Measurements from ENCODE around the gene MAGEF1. TPM values are rescaled to one million over a fixed set of nuclear protein-coding genes. Genes with fewer than 3 reads are reported as not detected.

Gene MAGEF1
- total RNA-seq, 1 experiment from 2014 or later = 31.9 TPM

DNA sequence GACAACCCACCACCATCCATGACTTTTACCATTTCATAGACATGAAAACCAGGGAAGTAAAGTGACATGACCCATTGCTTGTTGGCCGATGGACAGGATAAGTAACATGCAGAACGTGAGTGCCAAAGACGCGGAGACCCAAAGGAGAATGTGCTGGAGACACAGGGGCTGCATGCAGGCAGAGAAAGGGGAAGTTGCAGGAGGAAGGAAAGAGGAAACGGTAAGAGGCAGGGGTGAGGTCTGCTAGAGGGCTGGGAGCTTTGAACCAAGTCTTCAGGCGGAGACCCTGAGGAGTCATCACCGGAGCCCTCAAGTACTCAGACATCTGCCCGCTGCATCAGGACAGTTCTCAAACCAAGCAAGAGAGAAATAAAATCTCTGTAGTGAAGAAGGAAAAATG, 34.9 kb downstream of the MAGEF1 start:
- H3K4me2 ChIP-seq (ENCODE audit: insufficient read depth, insufficient read length, low read length) = no peak overlapping the region
- peaks cover 2% of the 10 kb centered on the region; the same call in 1 of the 2 replicates for H3K4me1 ChIP-seq (ENCODE audit: insufficient read depth, low read length)
- no CpG with 5 or more reads among the region's 8 CpGs for WGBS (ENCODE audit: extremely low coverage, insufficient read length, low lambda C conversion rate)
- Mint-ChIP-seq H3K9me3 (no peaks in the 10 kb centered on the region; a peak in 1 of 5 replicates), H3K27me3 (ENCODE audit: low read depth) (peaks cover 33% of the 10 kb centered on the region), H3K4me3 (no peak overlapping the region), H3K4me1 (peaks cover 16 to 39% of the 10 kb centered on the region in 2 experiments), H3K36me3 (ENCODE audit: insufficient read depth in 1 of 3, low read depth in 3 of 3) (no peaks in the 10 kb centered on the region), H3K27ac (no peak overlapping the region)
- H3K14ac ChIP-seq (ENCODE audit: insufficient read depth, low read length) = no peak overlapping the region; the same call in 1 of the 2 replicates
- H2BK120ac ChIP-seq (ENCODE audit: low read depth, low read length, poor library complexity, severe bottlenecking) = no peak overlapping the region
- H3K18ac ChIP-seq (ENCODE audit: insufficient read length, low read depth, low read length) = no peak overlapping the region
- H3T11ph ChIP-seq (ENCODE audit: low read length) = no peak overlapping the region
- no peaks in the 10 kb centered on the region for H4K20me1 ChIP-seq (ENCODE audit: control insufficient read depth, insufficient read depth, insufficient read length)
- H4K8ac ChIP-seq (replicated peaks; ENCODE audit: insufficient read length, low read depth, low read length) = no peak overlapping the region
- no peak overlapping the region for H3K4ac ChIP-seq (ENCODE audit: low read depth, low read length)
- H2BK5ac ChIP-seq (ENCODE audit: insufficient read length, low read length) = no peak overlapping the region
- no peaks in the 10 kb centered on the region for H3K27me3 ChIP-seq (ENCODE audit: insufficient read depth, low read length)
- H3K9ac ChIP-seq (ENCODE audit: extremely low read depth, insufficient read length, low read length) = no peak overlapping the region
- no peaks in the 10 kb centered on the region for H3K79me1 ChIP-seq (ENCODE audit: insufficient read depth, low read depth, low read length, poor library complexity, severe bottlenecking)
- no peak overlapping the region for H2AK5ac ChIP-seq (ENCODE audit: insufficient read length, low read length)
- no peak for TF ChIP-seq CTCF (conservative IDR thresholded peaks at IDR 0.05)
- H2AFZ ChIP-seq (ENCODE audit: low read length) = no peak overlapping the region
- no peak overlapping the region for H2BK12ac ChIP-seq (ENCODE audit: insufficient read length, low read depth, low read length)
- H3K23me2 ChIP-seq (ENCODE audit: insufficient read length, low read depth, low read length, poor library complexity, severe bottlenecking) = no peaks in the 10 kb centered on the region
- no peak overlapping the region for H4K5ac ChIP-seq (ENCODE audit: insufficient read length, low read depth, low read length)
- H4K91ac ChIP-seq (ENCODE audit: insufficient read length, low read depth, low read length) = no peak overlapping the region
- no peak overlapping the region for H2BK20ac ChIP-seq (ENCODE audit: low read depth, low read length, poor library complexity, severe bottlenecking)
- H3K9me3 ChIP-seq (ENCODE audit: control insufficient read depth, low read depth, low read length) = no peaks in the 10 kb centered on the region
- H3K27ac ChIP-seq (ENCODE audit: insufficient read length, low read depth, low read length) = no peak overlapping the region
- H3K56ac ChIP-seq (ENCODE audit: insufficient read length, low read depth, low read length) = no peak overlapping the region
- no peaks in the 10 kb centered on the region for H3K79me2 ChIP-seq (ENCODE audit: insufficient read depth, low read length)
- DNase-seq = no peak
- no peak overlapping the region for H3K23ac ChIP-seq (ENCODE audit: insufficient read length, low read depth, low read length)
- no peak overlapping the region for H2BK15ac ChIP-seq (ENCODE audit: low read depth, low read length)
